ENCODE data around the gene FBXO40. TPM values are rescaled to one million over a fixed set of nuclear protein-coding genes. Genes with fewer than 3 reads are reported as not detected.

FBXO40 gene
- total and polyA plus RNA-seq, 9 of the 15 experiments (the other 6 are each of a cell fraction or from before 2014, with no cell fraction given), result 0.01 to 0.05 (median 0.04) TPM; not detected in 3

DNA sequence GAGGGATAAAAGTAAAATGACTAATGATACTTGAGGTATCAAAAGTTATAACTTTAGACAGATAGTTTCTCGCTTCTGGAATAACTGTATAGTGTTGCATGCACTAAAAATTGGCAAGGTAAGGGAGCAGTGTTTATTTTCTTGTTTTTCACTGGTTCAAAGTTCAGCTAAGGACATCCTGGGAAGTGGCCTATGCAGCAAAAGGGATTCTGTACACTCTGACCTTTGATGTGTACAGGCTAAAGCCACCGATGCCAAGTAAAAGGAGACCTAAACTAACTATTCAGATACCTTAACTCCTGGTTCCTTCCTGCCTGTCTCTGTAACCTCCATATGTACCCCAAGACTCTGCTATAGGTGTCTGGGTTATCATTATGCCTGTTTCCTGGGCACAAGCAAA lies 1.7 kb downstream of the FBXO40 start (continued):
- TF ChIP-seq ZNF121 (CRISPR knock-in tag; conservative IDR thresholded peaks at IDR 0.05), result no peak
- TF ChIP-seq, protein P1, sequence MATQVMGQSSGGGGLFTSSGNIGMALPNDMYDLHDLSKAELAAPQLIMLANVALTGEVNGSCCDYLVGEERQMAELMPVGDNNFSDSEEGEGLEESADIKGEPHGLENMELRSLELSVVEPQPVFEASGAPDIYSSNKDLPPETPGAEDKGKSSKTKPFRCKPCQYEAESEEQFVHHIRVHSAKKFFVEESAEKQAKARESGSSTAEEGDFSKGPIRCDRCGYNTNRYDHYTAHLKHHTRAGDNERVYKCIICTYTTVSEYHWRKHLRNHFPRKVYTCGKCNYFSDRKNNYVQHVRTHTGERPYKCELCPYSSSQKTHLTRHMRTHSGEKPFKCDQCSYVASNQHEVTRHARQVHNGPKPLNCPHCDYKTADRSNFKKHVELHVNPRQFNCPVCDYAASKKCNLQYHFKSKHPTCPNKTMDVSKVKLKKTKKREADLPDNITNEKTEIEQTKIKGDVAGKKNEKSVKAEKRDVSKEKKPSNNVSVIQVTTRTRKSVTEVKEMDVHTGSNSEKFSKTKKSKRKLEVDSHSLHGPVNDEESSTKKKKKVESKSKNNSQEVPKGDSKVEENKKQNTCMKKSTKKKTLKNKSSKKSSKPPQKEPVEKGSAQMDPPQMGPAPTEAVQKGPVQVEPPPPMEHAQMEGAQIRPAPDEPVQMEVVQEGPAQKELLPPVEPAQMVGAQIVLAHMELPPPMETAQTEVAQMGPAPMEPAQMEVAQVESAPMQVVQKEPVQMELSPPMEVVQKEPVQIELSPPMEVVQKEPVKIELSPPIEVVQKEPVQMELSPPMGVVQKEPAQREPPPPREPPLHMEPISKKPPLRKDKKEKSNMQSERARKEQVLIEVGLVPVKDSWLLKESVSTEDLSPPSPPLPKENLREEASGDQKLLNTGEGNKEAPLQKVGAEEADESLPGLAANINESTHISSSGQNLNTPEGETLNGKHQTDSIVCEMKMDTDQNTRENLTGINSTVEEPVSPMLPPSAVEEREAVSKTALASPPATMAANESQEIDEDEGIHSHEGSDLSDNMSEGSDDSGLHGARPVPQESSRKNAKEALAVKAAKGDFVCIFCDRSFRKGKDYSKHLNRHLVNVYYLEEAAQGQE (IDR thresholded peaks at IDR 0.05; ENCODE audit: borderline replicate concordance), result no peak
- TF ChIP-seq, protein P1 (CRISPR knock-in tag; IDR thresholded peaks at IDR 0.05; ENCODE audit: low read depth), result no peak
- TF ChIP-seq ZNF668 (CRISPR knock-in tag; IDR thresholded peaks at IDR 0.05), result no peak
- no peak for TF ChIP-seq SMARCC2 (IDR thresholded peaks at IDR 0.05; ENCODE audit: low read depth)
- no peak for TF ChIP-seq HIVEP1 (CRISPR knock-in tag; IDR thresholded peaks at IDR 0.05)
- no peak for TF ChIP-seq ZNF778 (CRISPR knock-in tag; IDR thresholded peaks at IDR 0.05)
- TF ChIP-seq NFRKB (IDR thresholded peaks at IDR 0.05; ENCODE audit: low read depth), result no peak
- TF ChIP-seq RUNX1 (IDR thresholded peaks at IDR 0.05; ENCODE audit: low read depth), result no peak
